ENCODE data around the gene TNS2.
A peak's percentile ranks its signal among the peaks of the same experiment; 100 is the strongest.
"Not testable (repeated sequence)": the region's sequence is repeated elsewhere in the genome, so short reads cannot be mapped to it uniquely, and the experiment has no call there.

Gene TNS2

GRCh38 chr12:53096089-53096741, 46.4 kb downstream of the TNS2 start:
- no peak for DNase-seq (ENCODE audit: low read depth)

GRCh38 chr12:53096759-53097158, 46.9 kb downstream of the TNS2 start:
- no peak for DNase-seq (ENCODE audit: low read depth)

GRCh38 chr12:53097207-53097563, 47.3 kb downstream of the TNS2 start:
- DNase-seq (ENCODE audit: low read depth): no peak

DNA sequence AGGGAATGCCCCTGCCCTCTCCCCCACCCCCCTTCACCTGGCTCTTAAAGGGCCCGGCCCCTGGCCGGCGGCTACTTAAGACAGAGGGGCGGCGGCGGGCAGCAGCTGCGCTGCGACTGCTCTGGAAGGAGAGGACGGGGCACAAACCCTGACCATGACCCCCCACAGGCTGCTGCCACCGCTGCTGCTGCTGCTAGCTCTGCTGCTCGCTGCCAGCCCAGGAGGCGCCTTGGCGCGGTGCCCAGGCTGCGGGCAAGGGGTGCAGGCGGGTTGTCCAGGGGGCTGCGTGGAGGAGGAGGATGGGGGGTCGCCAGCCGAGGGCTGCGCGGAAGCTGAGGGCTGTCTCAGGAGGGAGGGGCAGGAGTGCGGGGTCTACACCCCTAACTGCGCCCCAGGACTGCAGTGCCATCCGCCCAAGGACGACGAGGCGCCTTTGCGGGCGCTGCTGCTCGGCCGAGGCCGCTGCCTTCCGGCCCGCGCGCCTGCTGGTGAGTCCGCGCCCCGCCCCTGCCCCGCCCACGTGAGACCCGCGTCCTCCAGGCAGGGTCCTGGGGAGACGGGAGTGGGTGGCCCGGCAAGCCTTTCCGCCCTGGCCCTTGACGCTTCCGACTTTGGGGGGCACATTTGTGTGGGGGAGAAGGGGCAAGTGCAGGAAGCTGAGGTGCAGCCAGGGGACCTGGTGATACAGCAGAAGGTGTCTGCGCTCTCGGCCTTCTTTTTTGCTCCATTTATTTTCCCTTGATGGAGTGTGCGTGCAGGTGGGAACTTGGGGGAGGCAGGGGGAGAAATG, 47.9 kb downstream of the TNS2 start, which contains the start of gene IGFBP6:
TSS of gene IGFBP6 (plus strand) at position 104 of the 790 bp plus-strand sequence. CDS start at position 155, 51 bp downstream.
- peak; percentile 59 for DNase-seq (ENCODE audit: low read depth)

GRCh38 chr12:53098354-53098981, 48.6 kb downstream of the TNS2 start:
- DNase-seq (ENCODE audit: low read depth): peak; percentile 31

GRCh38 chr12:53099071-53099882, 49.4 kb downstream of the TNS2 start:
- peak; percentile 84 for DNase-seq (ENCODE audit: low read depth)

DNA sequence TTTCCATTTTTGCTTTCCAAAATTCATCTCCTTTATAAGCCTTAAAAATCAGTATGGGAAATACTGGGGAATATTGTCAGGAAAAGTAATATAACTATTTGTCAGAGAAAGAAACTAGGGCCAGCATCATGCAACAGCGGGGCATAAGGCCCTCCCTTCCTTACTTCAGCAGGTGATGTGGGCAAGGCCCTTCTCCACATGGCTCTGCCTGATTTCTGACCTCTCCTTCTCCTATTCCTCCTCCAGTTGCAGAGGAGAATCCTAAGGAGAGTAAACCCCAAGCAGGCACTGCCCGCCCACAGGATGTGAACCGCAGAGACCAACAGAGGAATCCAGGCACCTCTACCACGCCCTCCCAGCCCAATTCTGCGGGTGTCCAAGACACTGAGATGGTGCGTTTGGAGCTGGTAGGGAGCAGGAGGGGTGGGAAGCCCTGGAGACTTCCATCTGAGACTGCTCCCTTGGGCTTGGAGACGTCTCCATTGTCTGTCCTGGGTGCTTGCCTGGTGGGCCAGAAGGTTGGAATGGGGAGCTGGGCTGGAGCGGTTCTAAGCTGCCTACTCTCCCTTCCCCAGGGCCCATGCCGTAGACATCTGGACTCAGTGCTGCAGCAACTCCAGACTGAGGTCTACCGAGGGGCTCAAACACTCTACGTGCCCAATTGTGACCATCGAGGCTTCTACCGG, 50.7 kb downstream of the TNS2 start:
- DNase-seq (ENCODE audit: low read depth): no peak

DNA sequence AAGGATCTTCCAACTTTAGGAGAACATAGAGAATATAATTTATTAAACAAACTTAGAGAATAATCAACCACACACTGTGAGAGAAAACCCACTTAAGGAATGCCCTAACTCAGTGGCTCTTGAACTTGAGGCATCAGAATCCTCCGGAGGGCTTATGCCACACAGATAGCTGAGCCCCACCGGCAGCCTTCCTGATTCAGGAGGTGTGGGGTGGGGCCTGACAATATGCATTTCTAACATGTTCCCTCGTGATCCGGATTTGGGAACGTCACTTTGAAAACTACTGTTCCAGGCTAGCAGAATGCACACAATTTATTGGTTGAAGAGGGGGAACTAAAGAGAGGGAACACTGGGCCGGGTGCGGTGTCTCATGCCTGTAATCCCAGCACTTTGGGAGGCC, 51.4 kb downstream of the TNS2 start:
- DNase-seq (ENCODE audit: low read depth): no peak

GRCh38 chr12:53101931-53102781, 52.3 kb downstream of the TNS2 start:
- DNase-seq (ENCODE audit: low read depth): no peak

GRCh38 chr12:53102883-53103807, 53.3 kb downstream of the TNS2 start, which contains the start of gene SOAT2:
Gene SOAT2 (plus strand): TSS chr12:53103486. CDS start chr12:53103578, 92 bp downstream.
- DNase-seq (ENCODE audit: low read depth): peak; percentile 46

DNA sequence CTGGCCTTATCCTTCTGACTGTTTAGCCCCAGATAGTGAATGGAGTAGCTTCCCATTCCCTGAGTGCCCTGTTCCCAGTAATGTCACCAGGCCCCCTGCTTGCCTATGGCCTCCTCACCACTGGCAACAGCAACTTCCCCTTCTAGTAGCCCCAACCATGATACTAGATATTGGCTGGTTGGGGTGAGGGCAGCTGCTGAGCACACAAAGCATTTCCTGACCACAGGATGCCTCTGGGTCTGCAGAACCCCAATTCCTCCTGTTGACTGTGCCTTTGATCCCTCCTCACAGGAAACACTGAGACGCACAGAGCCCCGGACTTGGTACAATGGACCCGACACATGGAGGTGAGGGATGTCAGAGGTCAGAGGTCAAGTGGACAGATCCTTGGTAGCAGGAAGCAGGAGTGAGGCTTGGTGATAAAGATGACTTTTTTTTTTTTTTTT, 54.0 kb downstream of the TNS2 start:
- no peak for DNase-seq (ENCODE audit: low read depth)

- no peak for DNase-seq (ENCODE audit: low read depth)
Observed at GRCh38 chr12:53105256-53105655, 55.4 kb downstream of the TNS2 start.

DNA sequence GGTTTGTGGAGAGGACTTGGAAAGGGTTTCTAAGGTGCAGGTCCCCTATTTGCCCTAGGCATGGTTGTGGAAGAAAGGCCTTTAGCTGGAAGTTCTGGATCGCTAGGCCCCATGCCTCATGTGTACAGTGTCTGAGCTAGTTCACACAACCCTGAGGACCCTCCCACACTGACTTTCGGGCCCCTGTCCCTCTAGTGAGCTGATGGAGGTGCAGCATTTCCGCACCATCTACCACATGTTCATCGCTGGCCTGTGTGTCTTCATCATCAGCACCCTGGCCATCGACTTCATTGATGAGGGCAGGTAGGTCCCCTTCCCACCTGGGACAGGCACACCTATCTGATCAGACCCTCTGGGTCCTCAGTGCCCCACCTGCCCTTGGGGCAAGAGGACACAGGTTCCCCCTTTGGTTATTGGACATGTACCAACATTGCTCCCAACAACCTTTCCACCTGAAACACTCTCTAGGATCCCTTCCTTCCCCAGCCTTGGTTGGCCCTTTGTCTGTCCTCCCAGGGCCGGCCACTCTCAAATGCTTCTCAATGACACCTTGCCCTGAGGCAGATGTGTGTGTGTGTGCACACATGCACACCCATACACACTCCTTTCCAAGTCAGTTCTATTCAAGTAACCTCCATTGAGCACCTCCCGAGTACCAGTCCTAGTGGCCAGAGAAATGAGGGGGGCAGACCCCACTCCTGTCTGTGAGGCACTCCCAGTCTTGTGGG, 56.0 kb downstream of the TNS2 start:
- DNase-seq (ENCODE audit: low read depth): no peak

DNA sequence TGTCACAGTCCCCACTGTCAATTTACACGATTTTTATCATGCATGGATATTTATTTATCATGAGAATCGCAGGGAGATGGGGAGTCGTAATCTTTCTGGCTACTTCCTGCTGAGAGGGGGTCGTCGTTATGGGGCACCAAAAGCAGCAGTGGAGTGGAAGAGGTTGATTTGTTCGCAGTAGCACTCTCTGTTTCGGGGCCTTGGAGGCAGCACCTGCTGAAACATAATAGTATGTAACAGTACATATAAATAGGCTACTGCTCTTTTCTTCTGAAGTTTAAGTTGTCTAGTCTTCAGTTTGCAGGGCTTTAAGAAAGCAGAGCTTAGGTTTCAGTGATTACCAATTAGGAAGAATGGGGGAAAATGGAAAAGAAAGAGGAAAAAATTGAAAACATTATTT, 57.3 kb downstream of the TNS2 start:
- DNase-seq (ENCODE audit: low read depth): no peak

DNA sequence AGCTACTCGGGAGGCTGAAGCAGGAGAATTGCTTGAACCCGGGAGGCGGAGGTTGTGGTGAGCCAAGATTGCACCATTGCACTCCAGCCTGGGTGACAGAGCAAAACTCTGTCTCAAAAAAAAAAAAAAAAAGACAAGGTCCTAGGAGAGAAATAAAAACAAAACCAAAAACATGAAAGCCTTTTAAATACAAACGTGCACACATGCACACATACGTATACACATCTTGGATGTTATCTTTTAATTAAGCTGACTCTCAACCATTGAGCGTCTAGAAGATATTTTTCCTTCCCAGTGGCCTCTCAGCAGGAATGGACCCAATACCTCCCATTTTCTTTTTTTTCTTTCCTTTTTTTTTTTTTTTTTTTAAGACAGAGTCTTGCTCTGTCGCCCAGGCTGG, 62.6 kb downstream of the TNS2 start:
- not testable (repeated sequence) for DNase-seq (ENCODE audit: low read depth)

DNA sequence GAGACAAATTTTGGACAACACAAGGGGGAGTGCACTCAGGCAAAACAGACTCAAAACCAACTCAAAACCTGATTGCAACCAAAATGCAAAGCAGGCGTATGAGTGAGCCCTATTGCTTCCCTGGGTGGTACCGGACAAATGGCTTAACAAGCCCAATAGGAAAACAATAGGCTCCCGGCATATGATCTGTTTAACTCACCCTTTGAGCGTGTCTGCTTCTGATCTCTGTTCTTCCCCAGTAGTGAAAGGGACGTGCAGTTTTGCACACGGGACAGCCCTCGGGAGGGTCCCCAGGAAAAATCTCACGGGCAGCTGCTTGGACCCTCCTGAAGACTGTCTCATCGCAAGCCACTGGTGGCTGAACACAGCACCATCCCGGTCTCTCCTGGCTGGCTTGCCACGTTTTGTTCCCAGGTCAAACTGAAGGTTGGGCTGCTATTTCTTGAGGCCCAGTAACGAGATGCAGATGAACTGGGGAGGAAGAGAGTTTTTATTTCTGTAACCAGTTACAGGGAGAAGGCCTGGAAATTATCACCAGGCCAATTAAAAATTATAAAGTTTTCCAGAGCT, 63.4 kb downstream of the TNS2 start:
- DNase-seq (ENCODE audit: low read depth): no peak

DNA sequence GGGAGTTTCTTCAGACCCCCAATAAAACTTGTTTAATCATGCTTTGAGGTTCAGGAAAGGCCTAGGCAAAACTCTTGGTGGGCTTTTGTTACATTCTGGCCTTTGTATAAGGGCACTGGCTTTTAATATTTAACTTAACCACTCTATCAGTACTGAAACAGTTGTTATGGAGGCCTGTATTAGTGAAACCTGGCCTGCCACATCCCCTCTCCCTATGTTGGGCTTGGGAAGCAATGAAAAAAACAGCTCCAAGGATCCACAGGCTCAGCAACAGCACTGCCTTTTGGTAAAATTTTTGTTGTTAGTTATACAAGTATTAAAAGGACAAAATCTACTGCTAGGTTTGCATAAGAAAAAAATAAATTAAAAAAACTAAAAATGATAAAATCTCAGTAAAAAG, 64.1 kb downstream of the TNS2 start:
- DNase-seq (ENCODE audit: low read depth): no peak
